COLO668 (cell line): ENCODE data around the gene SLC12A8.

Source experiments
- DNase-seq: peaks from one replicate; lab custom pipeline; 2025; ENCODE audit not compliant: unreplicated experiment; lab: John Stamatoyannopoulos, UW

The SLC12A8 gene

DNA sequence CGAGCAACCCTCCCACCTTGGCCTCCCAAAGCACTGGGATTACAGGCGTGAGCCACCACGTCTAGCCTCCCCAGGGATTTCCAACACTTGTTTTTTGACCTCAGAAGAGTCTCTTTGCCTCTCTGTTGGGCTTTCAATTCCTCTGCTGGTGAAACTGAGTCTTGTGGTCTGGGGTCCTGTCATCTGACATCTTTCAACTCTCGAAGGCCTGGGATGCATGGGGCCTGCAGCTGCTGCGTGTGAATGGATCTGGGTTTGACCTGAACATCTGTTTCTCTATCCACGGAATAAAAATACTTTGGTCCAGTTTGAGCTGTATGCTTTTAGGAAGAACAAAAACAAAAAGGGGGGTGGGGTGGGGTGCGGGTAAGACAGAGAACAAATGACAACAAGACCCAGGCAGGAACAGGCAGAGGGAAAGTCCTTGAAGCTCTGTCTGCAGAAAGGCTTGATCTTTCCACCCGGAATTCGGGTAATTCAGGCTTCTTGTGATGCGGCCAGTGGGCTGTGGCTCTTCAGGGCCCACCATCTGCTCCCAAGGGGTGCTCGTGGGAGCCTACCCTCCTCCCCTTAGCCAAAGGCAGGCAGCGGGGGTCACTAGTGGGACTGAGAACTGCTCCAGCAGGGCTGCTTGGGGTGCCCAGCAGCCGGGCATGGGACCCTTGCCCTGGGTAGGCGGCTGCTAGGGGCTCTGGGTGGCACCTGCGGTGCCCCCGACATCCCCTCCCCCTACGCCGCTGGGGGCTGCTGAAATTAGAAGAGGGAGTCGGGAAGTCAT, 71.5 kb downstream of the SLC12A8 start:
- DNase-seq, result no peak

DNA sequence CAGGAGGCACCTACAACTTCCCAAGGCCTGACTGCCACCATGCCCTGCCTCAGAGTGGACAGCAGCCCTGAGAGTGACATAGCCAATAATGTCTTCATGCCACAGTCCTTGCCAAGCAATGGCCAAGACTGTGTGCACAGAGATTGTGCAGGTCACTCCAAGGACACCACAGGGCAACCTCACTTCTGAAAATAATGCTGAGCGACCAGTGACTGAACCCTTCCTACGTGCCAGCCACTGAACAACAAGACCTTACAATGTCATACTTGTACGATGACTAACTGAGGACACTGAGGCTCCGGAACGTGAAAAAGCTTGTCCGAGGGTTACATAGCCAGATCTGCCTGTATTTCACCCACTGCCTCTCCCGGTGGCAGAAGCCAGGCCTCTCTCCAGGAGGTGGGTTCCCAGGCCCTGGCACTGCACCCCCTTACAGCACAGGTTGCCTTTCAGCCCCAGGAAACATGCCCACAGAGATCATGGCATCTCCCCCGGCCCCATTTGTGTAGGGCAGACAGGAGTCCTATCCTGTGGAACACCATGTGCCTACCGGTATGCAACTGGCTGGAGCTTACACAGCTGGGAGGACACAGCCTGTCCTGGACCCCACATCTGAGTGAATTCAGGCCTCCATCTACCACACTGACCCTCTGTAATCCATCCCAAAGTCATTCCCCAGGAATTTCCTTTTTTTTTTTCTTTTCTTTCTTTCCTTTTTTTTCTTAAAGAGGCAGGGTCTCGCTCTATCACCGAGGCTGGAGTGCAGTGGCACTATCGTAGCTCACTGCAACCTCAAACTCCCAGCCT, 72.3 kb downstream of the SLC12A8 start:
- DNase-seq, result no peak

DNA sequence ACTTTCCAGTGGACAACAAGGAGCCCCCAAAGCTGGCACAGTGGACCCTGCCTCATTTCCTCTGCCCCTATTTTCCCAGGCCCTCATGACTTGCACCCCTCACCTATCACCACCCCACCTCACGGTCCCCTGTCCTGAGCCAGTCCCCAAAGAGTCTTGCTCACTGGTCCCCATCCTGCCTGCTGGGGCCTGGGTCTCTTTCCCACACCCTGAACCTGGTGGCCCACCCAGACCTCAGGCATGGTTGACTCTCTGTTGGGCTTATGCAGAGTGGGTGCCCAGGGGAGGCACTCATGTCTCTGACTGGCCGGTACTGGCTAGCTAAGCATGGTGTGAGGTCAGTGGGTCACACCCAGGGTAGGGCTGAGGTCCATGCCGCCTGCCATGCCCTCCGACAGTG, 73.2 kb downstream of the SLC12A8 start:
- no peak for DNase-seq

DNA sequence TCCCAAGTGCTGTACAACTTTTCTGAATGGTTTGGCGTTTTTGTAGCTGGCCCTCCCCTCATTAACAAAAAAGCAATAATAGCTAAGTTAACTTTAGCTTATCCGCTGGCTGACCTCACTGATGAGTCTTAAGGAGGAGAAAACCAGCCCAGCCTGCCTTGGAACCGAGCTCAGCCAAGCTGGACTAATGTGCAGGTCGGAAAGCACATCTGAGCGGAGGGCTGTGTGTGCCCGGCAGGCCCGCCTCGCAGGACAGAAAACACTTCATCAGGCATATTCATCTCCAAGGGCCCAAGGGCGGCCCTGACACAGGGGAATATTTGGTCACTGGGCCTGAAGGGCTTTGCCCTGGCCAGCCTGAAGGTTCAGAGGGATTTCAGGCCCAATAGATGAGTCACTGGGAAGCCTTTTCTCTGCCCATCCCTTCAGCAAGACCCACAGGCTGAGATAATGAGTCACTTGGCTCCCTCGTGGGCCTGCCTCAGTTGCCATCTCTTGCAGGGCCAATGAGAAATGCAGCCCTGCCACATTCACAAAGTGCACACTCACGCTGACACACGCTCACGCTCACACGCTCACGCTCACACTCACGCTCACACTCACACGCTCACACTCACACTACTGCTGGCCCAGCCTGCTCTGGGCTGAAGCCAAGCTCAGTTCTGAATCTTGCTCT, 75.1 kb downstream of the SLC12A8 start:
- no peak for DNase-seq

DNA sequence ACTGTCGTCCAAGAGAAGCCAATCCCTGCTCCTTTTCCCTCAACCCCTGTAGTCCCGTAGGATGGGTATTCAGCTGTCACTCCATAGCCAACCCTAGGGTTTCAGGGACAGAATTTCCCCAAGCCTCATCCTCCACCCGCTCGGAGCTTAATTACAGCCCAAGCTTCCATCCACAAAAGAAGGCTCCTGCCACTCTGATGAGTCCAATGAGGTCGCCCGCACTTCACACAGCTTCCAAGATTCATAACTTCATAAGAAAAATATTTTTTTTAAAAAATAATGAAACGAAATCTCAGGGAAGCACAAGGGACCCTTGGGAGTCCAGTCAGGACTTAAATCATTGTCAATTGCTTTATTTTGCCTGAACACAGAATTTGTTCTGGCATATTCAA, 75.6 kb downstream of the SLC12A8 start:
- DNase-seq, result no peak

DNA sequence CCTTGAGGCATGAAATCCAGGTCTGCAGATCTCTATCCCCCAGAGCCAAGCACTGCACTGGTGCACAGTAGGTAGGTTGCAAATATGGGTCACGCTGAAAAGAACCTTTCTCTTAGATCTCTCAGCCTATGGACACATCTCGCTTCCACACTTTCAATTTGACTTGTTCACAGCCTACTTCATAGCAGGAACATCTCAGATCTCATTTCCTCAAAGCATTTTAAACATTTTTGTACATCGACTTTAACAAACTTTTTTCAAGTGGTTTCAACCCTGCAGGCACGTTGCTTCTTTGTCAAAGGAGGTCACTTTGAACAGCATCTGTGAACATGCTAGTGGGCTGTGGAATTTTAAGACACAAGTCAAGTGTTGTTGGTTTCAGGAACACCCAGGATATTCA, 76.0 kb downstream of the SLC12A8 start:
- no peak for DNase-seq

DNA sequence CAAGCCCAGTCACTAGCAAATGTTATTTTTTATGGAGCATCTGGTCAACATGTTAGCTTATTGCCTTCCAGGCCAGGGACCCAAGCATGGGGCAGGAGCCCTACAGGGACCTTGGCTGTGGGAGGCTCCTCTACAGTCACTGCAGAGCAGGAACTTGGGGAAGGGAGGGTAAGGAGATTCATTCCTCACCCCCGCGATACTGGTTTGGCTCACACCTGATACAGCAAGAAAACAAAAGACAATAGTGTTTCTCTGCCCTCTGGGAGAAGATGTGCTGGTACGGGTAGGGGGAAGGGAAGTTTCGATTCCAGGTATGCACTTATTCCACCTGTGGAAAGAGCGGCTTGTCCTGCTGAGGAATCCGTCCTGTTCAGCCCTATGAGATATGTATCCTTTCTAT, 77.6 kb downstream of the SLC12A8 start:
- no peak for DNase-seq

DNA sequence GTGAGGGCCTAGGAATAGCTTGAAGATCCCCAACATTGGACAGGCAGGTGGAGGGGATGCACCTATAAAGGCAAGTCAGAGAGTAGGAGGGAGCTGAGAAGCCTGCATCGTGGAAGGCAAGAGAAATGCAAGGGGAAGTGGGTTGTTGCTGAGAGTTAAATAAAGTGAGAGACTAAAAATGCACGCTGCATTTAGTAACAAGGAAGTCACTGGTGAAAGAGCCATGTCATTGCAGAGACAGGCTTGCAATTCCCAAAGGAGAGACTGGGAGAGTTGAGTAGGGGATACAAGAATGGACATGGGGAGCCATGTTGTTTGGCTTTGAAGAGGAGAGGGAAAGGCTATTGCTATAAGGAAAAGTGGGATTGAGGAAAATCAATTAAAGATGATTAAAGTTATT, 79.7 kb downstream of the SLC12A8 start:
- DNase-seq, result no peak

DNA sequence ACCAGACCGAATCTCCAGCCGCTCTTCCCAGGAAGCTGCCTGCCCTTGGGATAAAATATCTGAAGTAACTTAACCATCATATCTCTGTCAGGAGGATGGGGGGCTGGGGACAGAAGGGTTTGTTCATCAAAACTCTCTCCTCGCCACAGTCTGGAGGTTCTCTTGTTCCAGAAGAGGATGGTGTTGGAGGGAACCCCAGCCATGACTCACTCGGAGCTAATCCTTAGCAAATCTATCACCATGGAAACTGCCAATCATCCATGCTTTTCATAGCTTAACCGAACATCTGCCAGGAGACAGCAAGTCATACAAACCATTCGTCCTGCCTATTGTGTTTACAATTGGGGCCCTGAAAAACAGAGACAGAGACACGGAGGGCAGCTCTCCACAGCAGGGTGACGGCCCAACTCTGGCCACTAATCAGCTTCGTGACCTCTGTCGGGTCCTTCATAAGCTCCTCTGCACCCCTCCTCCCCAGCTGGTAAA, 83.0 kb downstream of the SLC12A8 start:
- DNase-seq, result peak; percentile 63

DNA sequence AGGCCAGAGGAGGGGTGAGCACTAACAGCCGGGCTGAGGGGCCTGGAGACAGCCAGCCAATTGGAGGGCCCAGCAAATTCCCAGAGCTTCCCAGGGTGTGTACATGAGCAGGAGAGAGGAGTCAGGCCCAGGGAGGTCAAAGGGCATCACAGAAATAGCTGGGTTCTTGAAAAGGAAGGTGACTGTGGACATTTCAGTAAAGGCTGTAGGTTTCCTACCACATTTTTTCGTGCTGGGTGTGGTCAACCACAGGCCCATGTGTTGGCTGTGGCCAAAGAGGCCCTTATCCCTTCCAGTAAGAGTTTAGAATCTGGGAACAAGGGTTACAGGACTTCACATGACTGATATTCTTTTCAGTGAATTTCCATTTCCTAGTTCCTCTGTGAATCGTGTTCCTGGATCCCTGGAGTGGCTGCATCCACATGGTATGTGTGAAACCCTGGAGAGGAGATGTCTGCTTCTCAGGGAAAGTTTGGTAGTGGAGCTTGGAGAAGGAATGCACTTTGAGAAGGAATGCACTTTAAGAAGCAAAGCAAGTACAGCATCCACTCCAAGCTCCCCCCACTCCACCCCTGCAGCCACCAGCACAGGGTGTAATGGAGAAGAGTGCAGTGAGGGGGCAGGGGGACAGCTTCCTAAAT, 83.6 kb downstream of the SLC12A8 start:
- DNase-seq, result peak; percentile 34

DNA sequence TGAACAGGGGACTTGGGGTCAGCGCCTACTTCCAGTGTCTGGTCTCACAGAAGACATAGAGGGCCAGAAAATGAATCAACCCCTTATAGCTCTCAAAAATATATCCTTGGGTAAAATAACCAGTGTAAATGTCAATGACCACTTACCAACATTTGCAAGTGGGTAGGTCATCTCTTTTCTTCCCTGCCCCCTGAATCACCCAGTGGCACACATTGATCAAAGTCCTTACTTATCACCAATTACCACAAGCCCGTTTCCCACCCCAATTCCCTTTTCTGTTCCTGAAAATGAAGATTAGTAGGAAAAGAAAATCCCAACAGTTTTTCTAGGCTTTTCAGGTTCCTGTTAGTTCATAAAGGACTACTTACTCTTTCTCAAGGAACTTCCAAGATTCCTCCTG, 86.2 kb downstream of the SLC12A8 start:
- DNase-seq, result no peak

DNA sequence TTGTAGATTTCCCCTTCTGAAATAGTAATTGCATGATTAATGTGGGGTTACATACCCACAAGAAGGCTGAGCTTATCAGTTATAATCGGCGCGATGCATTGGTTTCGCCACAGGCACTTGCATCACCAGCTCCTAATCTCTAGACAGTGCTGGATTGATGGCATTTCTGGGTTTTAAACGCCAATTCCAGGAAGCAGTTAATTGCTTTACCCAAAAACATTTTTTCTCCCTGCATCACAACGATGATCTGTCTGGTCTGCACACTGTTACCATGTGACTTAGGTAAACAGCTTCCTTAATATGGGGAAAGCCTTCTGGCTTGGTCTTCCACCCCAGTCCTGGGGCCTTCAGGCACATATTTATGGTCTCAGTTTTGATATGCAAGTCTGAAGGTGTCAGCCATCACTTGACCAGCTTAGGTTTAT, 86.7 kb downstream of the SLC12A8 start:
- DNase-seq, result no peak

DNA sequence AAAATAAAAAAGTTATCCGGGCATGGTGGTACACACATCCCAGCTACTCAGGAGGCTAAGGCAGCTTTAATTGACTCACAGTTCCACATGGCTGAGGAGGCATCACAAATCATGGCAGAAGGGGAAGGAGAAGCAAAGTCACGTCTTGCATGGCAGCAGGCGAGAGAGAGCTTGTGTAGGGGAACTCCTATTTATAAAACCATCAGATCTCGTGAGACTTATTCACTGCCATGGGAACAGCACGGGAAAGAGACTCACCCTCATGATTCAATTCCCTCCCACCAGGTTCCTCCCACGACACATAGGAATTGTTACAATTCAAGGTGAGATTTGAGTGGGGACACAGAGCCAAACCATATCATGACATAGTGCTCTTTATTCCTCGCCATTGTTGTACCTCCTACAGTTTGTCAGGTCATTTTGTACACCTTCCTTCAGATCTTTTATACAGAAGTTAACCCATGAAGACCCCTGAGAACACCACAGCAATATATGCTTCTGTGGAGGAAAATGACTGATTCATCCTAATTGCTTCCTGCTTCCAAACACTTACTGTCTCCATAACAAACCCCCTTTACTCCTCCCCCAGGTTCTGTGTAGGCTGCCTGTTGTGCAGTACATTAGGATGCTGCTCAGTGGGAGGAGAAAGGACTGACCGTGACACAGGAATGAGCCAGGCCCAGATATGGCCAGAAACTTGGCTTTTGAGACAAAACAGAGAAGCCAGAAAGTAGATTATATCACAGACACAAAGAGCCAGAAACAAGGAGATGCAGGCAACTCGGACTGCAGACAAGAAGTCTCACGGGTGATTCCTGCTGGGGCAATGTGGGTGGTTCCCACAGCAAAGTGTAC, 88.9 kb downstream of the SLC12A8 start:
- DNase-seq, result no peak

DNA sequence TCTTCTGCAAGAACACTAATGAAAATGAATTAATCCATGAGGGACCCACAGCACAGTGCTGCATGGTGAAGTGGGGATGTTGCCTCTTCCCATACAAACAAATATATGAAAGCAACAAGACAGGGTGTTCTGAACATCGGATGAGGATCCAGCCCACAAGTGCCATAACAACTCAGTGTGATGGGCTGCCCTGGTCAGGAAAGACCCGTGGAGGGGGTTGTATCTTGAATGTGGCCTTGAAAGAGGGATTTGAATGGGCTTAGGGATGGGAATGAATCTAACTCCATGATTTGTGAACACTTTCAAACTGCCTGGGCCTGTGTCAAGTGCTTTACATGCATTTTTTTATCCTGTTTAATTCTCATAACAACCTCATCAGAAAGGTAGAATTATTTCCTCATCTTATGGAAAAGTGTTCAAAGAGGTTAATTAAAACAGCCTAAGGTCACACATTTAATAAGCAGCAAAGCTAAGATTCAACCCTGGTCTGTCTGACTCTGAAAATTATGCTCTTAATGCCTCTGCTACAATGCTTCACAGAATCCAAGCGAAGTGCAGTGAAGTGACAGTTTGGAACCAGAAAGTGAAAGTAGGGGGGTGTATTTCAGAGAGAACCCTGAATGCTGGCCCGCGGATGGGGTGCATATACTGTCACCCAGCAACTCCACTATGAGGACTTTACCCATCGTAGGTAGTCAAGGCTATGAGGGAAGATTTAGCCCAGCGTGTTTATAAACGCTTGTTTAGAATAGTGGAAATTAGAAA, 91.1 kb downstream of the SLC12A8 start:
- DNase-seq, result no peak

DNA sequence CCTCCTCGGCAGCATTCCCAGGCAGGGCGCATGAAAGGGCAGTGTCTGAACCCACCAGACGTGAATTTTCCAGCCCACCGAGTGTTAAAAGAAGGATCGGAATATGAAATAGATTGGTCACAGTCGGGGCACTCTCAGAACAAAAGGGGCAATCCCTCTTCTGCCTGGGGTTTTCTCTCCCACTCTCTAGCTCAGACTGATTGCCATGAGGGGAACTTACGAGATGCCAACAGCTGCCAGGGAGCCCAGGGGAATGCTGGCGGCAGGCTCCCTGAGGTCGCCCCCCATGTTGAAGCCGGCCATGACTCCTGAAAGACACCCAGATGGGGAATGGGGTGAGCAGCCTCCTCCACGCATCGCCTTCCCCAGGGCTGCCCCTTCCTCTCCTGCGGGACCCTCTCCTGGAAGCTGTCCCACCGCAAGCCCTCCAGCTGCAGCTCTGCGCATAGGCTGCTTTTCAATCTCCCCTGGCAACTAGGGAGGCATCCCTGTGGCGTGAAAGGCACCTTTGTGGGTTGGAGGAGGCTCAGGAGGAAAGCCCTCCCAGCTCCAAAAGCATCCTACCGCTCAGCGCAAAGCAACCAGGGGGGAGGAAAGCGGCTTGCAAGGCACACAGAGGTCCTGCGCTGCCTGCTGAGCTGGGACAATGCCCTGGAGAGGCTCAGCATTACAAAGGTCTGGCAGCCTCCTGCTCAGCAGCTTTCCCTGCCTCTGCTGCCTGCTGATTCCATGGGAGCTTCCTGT, 92.0 kb downstream of the SLC12A8 start:
- DNase-seq, result no peak

DNA sequence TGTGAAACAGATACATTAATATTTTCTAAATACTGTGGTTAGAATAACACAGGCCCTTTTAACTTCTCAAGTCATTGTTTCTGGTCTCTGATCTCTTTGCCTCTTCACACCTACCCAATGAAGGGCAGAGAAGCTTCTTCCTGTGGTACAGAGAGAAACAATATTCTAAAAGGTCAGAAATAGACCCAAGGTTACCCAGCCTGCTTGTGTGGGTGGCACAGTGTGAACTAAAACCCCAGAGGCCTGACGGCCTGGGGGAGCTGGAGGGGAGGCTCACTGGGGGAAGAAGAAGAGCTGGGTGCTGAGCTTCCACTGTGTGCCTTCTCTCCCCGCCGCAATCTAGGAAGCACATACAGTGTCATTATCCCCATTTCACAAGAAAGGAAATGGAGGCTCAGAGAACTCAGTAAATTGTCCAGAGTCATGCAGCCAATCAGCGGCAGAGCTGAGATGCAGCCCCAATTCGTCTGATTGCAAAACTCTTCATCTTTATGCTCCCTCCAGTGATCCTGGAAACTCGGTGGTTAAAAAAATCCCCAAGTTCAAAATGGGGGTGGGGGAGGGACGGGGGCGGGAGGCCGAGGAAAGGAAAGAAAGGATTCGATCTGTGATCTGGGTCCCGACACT, 92.7 kb downstream of the SLC12A8 start:
- no peak for DNase-seq

DNA sequence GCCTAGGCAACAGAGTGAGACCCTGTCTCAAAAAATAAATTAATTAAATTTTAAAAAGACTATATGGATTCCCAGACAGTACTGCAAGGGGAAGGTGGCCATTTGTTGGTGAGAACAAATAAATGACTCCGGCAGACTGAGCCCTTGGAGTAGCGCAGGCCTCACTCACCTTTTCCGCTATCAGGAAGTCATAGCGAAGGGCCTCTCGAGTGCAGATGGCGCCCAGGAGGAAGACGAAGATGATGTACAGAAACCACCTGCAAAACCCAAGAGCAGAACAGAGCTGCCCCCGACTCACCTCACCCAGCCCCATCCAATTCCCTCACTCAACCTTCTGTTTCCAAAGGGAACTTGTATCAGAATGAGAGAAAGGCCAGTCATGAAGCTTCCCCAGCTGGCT, 93.9 kb downstream of the SLC12A8 start:
- no peak for DNase-seq

DNA sequence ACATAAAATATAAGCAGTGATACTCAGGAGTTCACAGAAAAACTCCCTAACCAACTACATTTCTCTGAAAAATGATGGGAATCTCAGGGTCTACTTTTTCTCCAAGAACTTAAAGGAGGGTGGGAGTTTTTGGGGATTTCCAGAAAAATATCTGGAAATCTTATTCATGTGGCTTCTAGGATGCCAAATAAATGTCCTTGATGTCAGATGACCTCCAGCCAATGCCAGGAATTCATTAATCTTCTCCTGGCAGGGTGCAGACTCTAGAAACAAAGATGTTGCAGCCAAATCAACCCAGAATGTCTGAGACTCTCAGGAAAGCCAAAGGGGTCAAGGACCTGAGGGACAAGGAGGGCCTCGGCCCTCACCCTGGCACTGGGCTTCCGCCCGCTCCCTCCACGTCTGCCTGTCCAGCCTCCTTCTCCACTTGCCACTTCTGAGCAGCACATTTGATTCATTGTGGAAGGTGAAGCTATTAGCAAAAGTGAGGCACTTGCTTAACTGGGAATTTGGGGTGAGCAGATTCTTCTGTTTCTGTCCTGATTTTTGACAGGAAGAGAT, 94.8 kb downstream of the SLC12A8 start:
- no peak for DNase-seq
